HG03139 (cell line): ENCODE measurements around the gene C3.
"Not testable (repeated sequence)": the region's sequence is repeated elsewhere in the genome, so short reads cannot be mapped to it uniquely, and the experiment has no call there.

ENCODE experiments used
- ATAC-seq: cut with Tn5 transposase; IDR thresholded peaks from one replicate; pipeline ENCODE4 v1.9.1; 2021; ENCODE audit not compliant: unreplicated experiment

C3 gene

DNA sequence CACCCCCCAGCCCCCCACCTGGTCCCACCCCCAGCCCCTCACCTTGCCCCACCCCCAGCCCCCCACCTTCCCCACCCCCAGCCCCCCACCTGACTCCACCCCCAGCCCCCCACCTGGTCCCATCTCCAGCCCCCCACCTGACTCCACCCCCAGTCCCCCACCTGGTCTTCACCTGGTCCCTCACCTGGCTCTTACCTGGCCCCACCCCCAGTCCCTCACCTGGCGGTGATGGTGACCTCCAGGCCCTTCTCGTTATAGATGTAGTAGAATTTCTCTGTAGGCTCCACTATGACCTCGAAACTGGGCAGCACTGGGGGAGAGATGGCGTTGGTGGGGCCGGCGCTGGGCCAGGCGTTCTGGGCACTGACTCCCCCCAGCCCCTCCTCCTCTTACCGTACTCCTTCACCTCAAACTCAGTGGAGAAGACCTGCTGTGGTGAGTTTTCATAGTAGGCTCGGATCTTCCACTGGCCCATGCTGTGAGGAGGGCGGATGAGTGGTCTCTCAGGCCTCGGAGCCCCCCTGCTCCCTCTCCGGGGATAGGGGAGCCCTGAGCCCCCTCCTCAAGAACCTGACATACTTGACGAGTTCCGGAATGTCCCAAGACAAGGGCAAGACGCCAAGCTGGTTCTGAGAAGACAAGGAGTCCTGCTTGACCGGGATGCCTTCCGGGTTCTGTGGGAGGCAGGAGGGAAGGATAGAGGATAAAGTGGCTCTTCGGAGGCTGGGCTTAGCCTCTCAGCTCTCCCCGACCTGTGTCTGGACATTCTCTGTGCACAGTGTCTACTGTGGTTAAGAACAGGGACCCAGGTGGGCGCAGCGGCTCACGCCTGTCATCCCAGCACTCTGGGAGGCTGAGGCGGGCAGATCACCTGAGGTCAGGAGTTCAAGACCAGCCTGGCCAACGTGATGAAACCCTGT, 6.4 kb downstream of the C3 start:
- no peak for ATAC-seq

GRCh38 chr19:6712692-6713670, 7.5 kb downstream of the C3 start:
- no peak for ATAC-seq

- ATAC-seq: no peak
Measured at GRCh38 chr19:6712231-6712630, 8.2 kb downstream of the C3 start.

DNA sequence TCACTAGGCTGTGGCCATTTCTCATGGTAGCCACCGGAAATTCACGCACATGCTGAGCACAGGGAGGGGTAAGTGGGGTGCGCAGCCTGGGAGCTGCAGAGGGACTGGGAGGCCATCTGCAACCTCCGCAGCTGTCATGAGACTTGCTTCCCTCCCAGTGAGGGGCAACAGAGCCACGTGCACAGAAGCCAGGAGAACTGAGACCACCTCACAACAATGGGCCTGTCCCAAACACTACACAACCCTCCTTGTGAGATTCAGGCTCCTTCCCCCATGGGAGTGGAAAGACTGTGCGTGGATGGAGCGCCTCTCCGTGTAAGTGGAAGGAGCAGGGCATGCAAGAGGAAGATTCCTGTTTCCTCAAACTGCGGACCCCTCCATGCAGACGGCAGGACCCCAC, 8.8 kb downstream of the C3 start:
- no peak for ATAC-seq

DNA sequence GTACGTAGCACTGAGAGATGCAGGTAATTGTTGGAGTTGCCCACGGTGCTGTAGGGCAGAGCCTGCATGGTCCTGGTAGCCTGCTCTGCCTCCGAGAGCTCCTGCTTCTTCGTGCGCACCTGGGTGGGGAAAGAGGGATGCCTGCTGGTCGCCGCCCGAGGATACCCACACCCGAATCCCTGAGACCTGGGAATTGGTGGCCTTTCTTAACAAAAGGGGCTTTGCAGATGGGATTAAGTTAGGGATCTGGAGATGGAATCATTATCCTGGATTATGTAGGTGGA, 9.4 kb downstream of the C3 start:
- ATAC-seq: no peak

DNA sequence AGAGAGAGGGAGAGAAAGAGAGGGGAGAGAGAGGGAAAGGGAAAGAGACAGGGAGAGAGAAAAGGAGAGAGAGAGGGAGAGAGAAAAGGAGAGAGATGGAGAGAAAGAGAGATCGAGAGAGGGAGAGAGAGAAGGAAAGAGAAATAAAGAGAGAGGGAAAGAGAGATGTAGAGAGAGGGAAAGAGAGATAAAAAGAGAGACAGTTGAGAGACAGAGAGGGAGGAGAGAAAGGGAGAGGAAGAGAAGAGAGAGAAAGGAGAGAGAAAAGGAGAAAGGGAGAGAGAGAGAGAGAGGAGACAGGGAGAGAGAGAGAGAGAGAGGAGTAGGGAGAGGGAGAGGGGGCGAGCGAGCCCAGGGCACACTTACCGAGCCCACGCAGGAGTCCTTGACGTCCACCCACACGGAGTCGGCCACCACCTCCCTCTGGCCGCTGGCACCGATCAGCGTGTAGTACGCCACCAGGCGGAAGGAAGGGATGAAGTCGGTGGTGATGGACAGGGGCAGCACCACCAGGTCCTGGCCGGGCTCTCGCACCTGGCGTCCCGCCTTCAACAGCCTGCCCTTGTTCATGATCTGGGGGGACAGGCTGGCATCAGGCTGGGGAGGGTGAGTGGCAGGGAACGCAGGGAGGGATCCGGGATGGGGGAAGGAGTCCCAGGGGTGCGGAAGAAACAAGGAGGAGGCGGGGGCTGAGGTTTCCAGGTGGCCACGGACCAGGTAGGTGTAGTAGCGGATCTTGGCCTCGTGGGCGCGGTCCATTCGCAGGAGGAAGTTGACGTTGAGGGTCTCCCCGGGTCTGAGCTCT, 10.0 kb downstream of the C3 start:
- ATAC-seq: no peak

GRCh38 chr19:6709549-6709948, 10.9 kb downstream of the C3 start:
- ATAC-seq: no peak

DNA sequence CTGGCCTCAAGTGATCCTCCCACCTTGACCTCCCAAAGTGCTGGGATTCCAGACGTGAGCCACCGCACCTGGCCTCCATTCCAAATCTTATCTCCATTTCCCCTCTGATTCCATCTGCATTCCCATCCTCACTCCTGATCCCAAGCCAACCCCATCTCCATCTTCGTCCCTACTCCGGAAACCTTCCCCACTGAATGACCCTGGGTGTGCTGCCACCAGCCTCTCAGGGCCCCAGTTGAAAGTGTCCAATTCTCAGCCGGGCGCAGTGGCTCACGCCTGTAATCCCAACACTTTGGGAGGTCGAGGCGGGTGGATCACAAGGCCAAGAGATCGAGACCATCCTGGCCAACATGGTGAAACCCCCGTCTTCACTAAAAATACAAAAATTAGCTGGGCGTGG, 11.5 kb downstream of the C3 start:
- ATAC-seq: not testable (repeated sequence)

DNA sequence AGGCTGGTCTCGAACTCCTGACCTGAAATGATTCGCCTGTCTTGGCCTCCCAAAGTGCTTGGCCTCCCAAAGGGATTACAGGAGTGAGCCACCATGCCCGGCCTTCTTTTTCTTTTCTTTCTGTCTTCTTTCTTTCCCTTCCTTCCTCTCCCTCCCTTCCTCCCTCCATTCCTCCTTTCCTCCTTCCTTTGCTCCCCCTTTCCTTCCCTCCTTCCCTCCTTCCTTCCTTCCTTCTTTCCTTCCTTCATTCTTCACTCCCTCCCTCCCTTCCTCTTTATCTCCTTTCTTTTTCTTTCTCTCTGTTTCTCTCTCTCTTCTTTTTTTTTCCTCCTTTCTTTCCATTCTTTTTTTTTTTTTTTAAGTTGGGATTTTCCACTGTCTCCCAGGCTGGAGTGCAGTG, 12.1 kb downstream of the C3 start:
- ATAC-seq: no peak

GRCh38 chr19:6707658-6708018, 12.8 kb downstream of the C3 start:
- no peak for ATAC-seq

- no peak for ATAC-seq
Measured at GRCh38 chr19:6707011-6707657, 13.3 kb downstream of the C3 start.

- ATAC-seq: no peak
Measured at GRCh38 chr19:6706633-6706958, 13.9 kb downstream of the C3 start.

DNA sequence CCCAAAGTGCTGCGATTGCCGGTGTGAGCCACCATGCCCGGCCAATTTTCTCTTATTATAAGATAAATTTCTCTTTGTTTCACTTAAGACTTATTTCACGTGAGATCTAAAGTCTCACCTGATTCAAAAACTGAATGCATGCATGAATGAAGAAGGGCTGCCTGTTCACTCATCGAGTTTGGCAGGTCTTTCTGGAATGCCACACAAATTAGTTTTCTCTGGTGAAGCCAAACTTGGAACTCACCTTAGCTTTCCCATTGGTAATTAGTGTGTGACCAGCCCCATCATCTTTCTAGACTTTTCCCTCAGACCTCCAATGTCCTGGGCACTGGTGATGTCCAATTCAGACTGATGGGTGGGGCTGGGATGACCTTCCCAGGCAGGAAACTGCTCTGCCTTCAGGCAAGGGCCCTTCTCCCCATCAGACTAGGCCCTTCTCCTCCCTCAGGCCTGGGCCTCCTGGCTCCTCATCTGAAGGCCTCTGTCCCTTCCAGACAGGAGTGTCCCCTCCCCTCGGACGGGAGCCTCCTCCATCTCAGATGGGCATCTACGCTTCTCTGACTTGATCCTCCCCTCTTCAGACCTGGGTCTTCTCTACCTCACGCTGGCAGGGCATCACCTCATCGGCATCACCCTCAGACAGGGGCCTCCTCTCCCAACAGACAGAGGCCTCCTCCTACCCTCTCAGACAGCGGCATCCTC, 14.4 kb downstream of the C3 start:
- no peak for ATAC-seq

DNA sequence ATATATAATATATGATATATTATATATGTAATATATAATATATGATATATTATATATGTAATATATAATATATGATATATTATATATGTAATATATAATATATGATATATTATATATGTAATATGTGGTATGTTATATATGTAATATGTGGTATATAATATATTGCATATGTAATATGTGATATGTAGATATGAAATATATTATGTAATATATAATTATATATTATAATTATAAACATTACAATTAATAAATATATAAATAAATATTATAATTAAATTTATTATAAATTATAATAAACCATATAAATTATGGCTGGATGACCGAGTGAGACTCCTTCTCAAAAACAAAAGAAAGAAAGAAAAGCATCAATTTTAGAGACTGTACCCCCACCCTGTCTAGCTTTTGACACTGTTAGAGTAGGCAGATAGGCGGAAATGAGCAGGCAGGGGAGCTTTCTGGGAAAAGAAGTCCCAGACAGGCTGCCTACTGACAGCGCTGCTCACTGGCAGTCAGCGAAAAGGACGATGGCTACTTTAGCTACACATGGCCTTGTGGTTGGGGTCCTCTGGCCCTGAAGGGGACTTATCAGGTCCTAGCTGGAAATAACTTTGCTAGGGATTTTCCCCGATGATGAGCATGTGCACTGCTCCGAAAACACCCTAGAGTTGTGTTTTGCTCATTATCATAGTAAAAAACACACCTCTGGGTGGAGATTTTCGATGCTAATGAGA, 19.7 kb downstream of the C3 start:
- ATAC-seq: no peak

DNA sequence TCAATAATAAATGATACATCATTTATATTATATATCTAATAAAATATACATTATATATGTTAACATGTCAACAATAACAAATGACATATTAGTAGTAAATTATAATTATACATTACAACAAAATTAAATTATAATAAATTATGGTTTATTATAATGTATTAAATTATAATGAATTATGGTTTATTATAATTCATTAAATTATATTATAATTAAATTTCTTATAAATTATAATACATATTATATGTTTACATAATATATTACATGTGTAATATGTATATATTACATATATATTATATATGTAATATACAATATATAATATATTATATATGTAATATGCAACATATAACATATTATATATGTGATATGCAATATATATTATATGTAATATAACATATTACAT, 20.5 kb downstream of the C3 start:
- ATAC-seq: no peak

- ATAC-seq: no peak
Measured at GRCh38 chr19:6697291-6697690, 23.2 kb downstream of the C3 start.

DNA sequence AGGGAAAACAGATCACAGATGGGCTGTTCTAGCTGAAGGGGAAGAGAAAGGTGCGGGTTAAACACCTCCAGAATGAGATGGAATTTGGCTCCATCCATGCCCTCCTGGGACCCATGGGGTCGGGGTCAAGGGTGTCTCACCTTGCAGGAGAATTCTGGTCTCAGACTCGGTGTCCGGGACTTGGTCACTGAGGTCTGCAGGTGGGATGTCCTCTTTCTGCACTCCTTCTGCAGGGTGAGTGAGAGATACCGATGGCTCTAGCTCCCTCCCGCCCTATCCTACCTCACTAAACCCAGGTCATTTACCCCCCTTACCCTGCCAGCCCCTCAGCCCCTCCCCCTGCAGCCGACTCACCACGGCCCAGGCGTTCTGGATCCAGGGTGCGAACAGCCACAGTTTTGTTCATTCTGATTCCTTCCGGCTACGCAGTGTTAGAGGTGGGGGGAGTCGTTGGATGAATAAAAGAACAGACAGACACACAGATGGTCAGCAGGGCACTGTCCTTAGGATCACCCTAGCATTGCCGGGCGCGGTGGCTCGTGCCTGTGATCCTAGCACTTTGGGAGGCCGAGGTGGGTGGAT, 24.1 kb downstream of the C3 start:
- ATAC-seq: no peak

GRCh38 chr19:6694147-6694815, 26.2 kb downstream of the C3 start:
- ATAC-seq: no peak

DNA sequence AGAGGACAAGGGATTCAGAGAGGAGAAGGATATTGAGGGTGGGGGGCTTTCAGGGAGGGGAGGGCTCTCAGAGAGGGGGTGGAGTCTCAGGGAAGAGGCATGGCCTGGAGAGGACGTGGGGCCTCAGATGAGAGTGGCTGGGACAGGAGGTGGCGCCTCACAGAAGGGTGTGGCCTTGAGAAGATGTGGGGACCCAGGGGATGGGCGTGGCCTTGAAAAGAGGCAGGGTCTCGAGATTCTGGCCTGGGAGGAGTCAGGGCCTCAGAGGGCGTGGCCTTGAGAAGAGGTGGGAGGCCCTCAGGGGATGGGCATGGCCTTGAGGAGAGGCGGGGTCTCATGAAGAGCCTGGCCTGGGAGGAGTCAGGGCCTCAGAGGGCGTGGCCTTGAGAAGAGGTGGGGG, 26.8 kb downstream of the C3 start:
- no peak for ATAC-seq
